Renal cortical epithelial cell (primary cell): ENCODE results near the gene DOCK3. TPM values are rescaled to one million over a fixed set of nuclear protein-coding genes. Genes with fewer than 3 reads are reported as not detected.
"Not testable (repeated sequence)": the region's sequence is repeated elsewhere in the genome, so short reads cannot be mapped to it uniquely, and the experiment has no call there.

Experiments
- DNase-seq: peaks from one replicate; pipeline ENCODE4 v3.0.0-alpha.2; 2011; ENCODE audit warnings: low read depth
- total RNA-seq: library from RNA; depleted of rRNA; stranded (reverse); fragments of >200 nt; gene quantifications from 2 replicates; pipeline ENCODE4 v1.2.3, GENCODE V29; 2014

DOCK3 gene
- total RNA-seq, 1 donor from 2014 or later = 0.35 TPM

DNA sequence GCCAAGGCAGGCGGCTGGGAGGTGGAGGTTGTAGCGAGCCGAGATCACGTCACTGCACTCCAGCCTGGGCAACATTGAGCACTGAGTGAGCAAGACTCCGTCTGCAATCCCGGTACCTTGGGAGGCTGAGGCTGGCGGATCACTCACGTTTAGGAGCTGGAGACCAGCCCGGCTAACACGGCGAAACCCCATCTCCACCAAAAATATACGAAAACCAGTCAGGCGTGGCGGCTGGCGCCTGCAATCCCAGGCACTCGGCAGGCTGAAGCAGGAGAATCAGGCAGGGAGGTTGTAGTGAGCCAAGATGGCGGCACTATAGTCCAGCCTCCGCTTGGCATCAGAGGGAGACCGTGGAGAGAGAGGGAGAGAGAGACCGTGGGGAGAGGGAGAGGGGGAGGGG, 129.6 kb downstream of the DOCK3 start:
- DNase-seq = not testable (repeated sequence)

DNA sequence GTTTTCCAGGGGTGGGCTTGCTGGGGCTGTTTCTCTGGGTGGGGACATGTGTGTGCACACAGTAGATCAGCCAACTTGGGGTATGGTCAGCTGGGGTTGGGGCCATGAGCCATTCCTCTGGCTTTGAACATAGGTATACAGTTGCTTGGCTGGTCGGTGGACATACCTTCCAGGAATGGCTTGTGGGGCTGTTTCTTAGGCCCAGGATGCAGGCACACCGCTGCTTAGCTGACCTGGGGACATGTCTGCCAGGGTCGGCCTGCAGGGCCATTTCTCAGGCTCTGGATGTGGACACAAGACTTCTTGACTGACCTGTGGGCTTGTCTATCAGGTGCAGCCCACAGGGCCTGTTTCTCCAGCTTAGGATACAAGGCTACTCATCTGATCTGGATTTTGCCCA, 130.6 kb downstream of the DOCK3 start:
- no peak for DNase-seq

DNA sequence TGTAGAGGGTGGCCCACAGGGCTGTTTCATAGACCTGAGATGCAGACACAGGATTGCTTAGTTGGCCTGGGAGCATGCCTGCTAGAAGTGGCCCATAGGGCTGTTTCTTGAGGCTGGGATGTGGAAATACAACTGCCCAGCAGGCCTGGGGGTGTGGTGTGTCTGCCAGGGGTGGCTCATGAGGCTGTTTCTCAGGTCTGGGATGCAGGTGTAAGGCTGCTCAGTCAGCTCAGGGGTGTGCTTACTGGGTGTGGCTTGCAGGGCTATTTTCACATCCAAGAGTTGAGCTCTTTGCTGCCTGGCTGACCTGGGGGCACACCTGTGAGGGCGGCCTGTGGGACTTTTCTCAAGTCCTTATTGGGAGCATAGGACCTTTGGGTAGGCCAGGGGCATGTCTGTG, 131.3 kb downstream of the DOCK3 start:
- no peak for DNase-seq

DNA sequence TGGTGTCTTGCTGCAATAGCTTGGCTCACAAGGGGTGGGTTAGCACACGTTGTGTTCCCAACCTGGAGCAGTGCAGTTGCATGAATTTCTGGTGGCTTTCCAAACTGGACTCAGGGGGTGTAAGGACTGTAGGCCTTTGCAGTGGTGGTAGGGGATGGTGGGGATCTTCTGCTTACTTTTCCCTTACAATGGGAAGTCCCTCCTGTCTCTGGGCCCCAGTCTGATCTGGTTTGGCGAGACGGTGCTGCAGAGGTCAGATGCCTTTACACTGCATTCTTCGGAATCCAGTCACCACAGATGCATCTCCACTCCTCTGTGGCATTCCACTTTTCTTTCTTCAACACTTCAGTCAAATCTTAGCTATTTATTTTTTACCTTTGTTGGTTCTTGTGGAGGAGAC, 132.1 kb downstream of the DOCK3 start:
- DNase-seq = peak; percentile 51

DNA sequence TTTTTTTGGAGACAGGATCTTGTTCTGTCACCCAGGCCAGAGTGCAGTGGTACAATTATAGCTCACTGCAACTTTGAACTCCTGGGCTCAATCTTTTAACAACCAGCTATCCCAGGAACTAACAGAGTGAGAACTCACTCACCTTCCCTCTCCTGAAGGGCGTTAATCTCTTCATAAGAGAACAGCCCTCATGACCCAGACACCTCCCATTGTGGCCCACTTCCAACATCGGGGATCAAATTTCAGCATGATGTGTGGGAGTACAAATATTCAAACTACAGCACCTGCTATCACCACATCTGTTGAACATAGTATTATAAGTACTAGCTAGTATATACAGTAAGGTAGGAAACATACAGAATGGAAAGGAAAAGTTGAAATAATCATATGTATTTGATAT, 132.5 kb downstream of the DOCK3 start:
- peak; percentile 40 for DNase-seq

DNA sequence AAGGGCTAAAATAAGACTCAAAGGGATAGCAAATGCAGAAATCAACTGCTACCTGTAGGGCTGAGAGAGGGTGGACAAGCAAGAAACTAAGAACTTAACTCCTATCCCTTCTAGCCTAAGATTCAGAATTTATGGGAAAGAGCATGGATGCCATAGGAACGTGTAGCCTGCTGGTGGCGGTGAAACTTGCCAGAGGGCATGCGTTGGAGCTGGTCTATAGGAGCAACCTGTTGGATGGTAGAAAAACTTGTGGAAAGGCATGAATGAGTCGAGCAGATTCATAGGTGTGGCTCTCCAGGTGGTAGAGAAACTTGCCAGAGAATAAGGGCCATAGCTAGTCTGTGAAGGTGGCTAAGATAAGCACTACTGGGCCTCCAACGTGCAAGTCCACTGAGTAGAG, 137.2 kb downstream of the DOCK3 start:
- no peak for DNase-seq

DNA sequence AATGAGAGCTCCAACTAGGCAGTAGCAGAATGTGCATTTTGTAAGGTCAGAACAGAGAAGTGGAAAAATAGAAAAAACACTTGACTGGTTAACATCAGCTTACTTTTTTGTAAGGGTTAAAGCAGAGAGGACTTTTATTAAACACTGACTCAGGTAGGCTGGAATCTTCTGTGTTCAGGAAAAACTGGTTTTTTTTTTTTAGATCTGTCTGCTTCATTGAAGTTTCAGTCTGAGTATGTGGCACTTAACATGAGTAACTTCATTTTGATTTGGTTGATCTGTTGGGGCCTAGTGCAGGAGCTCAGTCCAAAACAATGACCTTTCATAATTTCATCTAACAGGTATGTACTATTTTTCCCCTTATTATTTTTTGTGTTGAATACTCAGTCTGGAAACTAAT, 141.1 kb downstream of the DOCK3 start:
- DNase-seq = peak; percentile 43

DNA sequence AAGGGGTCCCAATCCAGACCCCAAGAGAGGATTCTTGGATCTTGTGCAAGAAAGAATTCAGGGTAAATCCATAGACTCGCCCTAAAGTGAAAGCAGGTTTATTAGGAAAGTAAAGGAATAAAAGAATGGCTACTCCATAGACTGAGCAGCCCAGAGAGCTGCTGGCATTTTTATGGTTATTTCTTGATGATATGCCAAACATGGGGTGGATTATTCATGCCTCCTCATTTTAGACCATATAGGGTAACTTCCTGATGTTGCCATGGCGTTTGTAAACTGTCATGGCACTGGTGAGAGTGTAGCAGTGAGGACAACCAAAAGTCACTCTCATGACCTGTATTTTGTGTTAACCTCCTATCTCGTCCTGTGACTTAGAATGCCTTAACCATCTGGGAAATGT, 142.2 kb downstream of the DOCK3 start:
- no peak for DNase-seq

DNA sequence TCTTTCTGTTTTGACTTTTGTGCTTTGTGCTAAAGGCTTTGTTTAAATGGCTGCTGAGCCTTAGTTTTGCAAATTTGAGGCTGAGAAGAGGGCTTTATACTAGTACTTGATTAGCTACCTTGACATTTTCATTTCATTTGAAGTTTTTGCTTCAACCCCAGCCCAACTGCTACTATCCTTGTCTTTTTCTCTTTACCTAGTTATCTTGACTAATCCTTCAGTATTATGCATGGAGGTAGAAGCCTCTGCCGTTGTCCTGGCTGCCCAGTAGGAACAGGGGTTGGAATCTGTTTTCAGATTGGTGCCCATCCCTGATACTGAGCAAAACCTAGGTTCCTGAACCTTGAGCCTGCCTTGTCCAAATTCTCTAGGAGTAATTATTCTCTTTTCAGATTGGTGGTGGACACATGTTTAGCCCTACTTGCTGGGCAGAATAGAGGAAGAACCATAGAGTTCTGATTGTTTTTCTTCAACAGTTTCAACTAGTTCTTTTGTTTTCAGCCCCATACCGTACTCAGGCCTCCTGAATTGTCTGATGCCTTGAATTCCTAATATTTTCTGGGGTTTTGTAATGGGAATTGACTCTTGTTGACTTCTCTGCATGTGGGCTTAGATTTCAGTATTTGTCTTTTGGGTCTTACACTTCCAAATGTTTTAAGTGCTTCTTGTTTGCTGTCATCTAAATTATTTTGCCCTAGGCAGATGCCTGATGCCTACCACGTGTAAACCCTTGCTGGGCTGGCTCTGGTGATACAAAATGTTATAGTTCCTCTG, 143.2 kb downstream of the DOCK3 start:
- DNase-seq = no peak

DNA sequence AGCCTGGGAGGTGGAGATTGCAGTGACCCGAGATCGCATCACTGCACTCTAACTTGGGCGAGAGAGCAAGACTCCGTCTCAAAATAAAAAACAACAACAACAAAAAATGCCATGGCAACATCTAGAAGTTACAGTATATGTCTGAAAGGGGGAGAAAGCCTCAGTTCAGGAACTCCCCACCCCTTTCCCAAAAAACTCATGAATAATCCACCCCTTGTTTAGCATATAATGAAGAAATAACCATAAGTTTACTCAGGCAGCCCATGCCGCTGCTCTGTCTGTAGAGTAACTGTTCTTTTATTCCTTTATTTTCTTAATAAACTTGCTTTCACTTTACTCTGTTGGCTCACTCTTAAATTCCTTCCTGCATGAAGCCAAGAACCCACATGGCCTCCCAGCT, 145.2 kb downstream of the DOCK3 start:
- DNase-seq = no peak

DNA sequence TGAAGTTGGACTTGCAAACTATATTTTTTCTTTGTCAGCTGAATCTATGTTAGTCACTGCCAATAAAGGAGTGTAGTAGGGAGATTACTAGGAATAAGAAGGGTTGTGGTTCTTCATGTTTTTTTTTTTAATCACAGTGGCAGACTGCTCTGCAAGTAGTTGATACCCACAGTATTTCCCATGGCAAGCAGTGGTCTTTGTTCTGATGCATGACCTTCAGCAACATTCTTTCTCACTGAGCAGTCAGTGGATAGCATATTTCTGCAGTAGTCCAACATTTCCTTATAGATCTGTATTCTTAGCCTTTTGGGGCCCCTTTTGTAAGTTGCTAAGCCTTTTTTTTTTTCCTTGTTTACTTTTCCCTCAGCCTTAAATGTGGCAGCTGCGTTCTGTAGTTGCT, 151.1 kb downstream of the DOCK3 start:
- DNase-seq = peak; percentile 22

DNA sequence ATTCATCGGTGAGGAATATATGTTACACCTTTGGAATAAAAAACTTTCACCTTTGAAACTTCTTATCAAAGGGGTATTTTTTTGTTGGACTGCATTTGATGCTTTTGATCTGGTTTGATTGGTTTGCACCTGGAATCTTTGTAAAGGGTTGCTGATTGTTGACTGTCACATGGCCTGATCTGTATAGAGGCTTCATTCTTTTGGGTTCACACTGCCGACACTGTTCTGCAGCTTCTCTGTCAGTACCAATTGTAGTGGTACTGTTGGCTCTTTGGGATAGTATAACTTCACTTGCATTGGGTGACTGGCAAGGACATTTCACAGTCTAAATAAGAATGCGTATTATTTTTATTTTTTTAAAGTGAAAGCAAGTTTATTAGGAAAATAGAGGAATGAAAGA, 155.7 kb downstream of the DOCK3 start:
- DNase-seq = no peak

DNA sequence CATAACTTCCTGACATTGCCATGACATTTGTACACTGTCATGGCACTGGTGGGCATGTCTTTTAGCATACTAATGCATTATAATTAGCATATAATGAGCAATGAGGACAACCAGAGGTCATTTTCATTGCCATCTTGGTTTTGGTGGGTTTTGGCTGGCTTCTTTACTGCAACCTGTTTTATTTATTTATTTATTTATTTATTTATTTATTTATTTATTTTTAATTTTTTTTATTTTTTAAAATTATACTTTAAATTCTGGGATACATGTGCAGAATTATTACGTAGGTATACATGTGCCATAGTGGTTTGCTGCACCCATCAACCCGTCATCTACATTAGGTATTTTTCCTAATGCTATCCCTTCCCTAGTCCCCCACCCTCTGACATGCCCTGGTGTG, 156.3 kb downstream of the DOCK3 start:
- DNase-seq = not testable (repeated sequence)

DNA sequence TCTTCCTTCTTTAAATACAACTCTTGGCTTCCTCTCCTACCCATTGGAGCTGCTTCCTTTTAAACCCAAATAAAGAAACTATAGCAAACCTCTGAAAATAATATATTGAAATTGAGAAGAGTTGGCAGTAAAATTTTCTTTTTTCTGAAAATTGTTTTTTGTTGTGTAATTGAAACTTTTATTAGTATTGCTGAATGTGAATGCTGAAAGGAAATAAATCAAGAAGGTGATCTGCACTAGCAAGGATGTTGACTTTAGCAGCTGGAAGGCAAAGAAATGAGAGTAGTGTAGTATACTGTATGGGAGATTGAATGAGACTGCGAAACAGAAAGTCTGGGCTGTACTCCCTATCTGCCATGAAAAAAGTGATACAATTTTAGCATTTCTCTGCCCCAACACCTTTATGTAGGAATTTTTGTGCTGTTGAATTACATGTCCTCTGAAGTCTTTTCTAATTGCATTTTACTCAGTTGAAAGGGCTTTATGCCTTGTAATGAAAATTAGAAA, 166.3 kb downstream of the DOCK3 start:
- DNase-seq = no peak

DNA sequence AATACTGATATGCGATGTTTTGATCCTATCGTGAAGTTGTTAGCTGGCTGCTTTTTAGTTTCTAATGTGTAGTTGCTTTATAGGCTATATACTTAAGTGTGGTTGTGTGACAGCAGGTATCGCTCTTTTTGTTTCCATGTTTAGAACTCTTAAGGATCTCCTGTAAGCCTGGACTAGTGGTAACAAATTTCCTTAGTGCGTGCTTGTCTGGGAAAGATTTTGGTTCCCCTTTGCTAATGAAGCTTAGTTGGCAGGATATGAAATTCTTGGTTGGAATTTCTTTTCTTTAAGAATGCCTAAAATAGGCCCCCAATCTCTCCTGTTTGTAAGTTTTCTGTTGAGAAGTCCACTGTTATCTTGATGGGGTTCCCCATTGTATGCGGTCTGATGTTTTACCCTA, 173.6 kb downstream of the DOCK3 start:
- DNase-seq = no peak

DNA sequence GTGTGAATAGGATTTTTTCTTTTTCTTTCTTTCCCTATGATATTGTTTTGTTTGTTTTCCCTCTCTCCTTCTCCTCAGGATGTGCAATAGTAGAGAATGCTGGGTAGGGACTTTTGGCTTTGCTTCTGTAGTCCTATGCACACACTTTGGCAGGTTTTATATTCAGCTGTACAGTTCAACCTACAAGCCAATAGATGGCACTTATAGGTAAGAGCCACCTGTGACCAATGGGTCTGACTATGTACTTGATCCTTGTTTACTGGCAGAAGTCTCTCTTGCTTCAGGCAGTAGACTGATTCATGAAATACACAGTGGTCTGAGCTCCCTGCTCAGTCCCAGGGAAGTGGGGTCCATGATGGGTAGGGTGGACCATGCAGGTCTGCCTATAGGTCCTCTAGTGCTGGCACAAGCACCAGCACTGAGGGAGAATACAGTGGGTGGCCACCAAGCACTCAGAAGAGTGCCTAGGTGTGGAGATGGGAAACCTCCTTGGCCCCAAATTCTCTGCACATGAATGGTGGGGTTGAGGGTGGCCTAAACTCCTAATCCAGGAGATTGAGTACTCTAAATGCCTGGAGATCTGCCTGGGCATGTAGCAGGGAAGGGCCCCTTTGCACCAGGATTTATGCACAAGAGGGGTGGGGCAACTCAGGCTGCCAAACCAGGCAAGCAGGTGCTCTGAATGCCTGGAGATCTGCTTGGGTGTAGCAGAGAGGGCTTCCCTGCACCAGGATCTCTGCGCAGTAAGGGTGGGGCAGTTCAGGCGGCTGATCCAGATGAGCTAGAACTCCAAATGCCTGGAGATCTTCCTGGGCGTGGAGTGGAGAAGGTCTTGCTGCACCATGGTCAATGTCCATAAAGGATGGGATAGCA, 176.1 kb downstream of the DOCK3 start:
- no peak for DNase-seq

DNA sequence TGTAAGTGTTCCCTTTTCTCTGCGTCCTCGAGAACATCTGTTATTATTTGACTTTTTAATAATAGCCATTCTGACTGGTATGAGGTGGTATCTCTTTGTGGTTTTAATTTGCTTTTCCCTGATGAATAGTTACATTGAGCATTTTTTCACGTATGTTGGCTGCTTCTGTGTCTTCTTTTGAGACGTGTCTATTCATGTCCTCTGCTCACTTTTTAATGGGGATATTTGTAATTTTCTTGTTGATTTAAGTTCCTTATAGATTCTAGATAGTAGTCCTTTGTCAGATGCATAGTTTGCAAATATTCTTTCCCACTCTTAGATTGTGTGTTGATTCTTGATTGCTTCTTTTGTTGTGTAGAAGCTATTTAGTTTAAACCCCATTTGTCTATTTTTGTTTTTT, 179.2 kb downstream of the DOCK3 start:
- DNase-seq = no peak

DNA sequence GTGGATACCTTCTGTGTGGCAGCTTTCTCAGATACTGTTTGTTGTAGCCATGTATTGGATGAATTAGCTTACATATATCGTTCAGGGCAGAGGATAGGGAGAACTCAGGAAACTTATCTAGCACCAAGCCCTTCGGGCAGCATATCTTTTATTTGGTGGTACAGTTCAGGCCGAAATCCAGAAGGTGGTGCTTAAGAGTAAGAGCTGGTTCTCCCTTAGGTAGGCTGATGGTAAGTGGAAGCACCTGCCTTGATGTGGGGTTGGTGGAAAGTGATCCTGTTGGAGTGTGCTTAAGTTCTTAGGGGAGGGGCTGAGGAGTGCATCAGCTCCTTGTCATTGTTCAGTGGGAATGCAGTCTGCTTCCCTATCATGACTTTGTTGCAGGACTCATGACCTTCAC, 187.5 kb downstream of the DOCK3 start:
- no peak for DNase-seq

DNA sequence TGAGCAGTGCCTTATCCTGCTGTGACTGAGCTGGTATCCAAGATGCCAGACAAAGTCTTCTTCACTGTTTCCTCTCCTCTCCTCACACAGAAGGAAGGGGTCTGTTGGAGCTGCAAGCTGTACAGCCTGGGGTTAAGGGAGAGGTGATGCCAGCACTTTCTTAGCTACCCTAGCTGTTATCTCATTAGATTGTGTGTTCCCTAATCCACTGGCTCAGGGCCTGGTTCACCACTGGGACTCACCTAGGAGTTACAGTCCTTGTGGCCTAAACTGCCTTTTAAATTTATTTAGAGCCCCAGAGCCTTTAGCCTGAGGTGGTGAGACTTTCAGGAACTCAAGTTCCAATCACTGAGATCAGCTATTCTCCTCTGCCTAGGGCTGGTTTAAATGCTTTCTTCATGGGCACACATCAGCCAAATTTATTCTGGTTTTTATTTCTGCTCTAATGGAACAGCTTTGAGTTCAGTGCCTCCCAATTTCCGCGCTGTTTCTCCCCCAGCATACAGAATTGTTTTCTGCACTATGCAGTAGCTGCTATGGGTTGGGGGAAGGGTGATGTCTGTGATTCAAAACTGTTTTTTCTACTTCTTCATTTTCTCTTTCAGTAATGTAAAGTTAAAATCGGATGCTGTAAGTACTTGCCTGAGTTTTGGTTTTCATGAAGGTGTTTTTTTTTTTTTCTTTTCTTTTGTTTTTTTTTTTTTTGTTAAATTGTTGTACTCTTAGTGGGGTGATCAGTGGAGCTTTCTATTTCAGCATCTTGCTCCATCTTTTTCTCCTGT, 198.8 kb downstream of the DOCK3 start:
- DNase-seq = no peak

DNA sequence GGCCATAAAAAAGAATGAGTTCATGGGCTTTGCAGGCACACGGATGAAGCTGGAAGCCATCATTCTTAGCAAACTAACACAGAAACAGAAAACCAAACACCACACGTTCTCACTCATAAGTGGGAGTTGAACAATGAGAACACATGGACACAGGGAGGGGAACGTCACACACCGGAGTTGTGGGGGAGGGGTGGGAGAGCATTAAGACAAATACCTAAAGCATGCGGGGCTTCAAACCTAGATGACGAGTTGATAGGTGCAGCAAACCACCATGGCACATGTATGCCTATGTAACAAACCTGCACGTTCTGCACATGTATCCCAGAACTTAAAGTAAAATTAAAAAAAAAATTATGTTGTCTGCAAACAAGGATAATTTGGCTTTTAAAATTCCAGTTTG, 200.1 kb downstream of the DOCK3 start:
- not testable (repeated sequence) for DNase-seq

DNA sequence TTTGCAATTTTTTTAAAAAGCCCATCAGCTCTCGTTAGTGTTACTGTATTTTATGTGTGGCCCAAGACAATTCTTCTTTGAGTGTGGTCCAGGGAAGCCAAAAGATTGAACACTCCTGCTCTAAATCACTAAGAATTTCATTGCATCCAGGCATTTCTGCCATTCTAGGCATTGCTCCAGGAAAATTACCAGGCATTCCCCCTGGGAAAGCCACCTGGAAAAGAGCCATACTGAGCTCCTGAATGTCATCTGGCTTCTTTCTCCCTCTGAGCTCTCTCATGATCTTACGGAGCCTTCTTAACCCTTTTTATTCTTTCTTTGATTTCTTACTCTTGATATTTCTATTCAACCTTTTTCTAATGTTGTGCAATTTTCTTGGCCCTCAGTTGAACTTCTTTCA, 202.2 kb downstream of the DOCK3 start:
- no peak for DNase-seq

DNA sequence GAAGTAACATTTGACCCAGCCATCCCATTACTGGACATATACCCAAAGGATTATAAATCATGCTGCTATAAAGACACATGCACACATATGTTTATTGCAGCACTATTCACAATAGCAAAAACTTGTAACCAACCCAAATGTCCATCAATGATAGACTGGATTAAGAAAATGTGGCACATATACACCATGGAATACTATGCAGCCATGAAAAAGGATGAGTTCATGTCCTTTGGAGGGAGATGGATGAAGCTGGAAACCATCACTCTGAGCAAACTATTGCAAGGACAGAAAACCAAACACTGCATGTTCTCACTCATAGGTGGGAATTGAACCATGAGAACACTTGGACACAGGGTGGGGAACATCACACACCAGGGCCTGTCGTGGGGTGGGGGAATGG, 208.0 kb downstream of the DOCK3 start:
- DNase-seq = not testable (repeated sequence)
